ENCODE data around the gene CDA. TPM values are rescaled to one million over a fixed set of nuclear protein-coding genes. Genes with fewer than 3 reads are reported as not detected.

The CDA gene
- total and polyA plus RNA-seq, 12 donors: 0.33 to 11.8 (median 3.3) TPM; not detected in 1

DNA sequence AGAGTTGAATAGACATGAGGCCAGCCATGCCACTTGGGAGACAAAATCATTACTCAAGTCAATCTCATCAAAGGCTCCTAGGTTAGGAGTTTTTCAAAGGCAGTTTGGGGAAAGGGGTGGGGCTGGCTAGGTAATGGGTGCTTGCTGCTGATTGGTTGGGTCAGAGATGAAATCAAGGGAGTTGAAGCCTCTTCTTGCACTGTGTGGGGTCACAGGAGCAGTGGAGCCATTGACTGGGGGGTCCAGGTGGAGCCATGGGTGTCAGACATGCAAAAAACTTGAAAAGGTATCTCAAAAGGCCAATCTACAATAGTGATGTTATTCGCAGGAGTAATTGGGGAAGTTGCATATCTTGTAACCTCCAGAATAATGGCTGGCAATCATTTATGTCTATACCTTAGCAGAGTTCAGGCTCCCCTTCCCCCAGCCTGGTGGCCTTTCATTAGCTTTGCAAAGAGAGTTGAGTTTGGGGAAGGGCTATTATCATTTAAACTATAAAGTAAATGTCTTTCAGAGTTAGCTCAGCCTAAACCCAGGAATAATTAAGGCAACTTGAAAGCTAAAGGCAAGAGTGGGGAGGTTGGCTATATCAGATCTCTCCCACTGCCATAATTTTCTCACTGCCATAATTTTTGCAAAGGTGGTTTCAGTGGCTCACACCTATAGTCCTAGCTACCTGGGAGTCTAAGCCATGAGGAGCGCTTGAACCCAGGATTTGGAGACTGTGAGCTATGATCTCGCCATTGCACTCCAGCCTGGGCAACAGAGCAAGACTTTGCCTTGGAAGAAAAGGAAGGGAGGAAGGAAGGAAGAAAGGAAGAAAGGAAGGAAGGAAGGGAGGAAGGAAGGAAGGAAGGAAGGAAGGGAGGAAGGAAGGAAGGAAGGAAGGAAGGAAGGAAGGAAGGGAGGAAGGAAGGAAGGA is 36.5 kb downstream of the CDA start:
- no peak for DNase-seq
- intact Hi-C loops (cut with DNase I): no loop called here
- TF ChIP-seq, protein P1, sequence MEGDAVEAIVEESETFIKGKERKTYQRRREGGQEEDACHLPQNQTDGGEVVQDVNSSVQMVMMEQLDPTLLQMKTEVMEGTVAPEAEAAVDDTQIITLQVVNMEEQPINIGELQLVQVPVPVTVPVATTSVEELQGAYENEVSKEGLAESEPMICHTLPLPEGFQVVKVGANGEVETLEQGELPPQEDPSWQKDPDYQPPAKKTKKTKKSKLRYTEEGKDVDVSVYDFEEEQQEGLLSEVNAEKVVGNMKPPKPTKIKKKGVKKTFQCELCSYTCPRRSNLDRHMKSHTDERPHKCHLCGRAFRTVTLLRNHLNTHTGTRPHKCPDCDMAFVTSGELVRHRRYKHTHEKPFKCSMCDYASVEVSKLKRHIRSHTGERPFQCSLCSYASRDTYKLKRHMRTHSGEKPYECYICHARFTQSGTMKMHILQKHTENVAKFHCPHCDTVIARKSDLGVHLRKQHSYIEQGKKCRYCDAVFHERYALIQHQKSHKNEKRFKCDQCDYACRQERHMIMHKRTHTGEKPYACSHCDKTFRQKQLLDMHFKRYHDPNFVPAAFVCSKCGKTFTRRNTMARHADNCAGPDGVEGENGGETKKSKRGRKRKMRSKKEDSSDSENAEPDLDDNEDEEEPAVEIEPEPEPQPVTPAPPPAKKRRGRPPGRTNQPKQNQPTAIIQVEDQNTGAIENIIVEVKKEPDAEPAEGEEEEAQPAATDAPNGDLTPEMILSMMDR (IDR thresholded peaks at IDR 0.05): no peak
- no peak for TF ChIP-seq POLR2A (IDR thresholded peaks at IDR 0.05)
- H3K27me3 ChIP-seq: no peaks in the 10 kb centered on the region
- no peak overlapping the region for H3K27ac ChIP-seq
- H3K9me3 ChIP-seq (replicated peaks in 1 of 3): no peaks in the 10 kb centered on the region
- no peaks in the 10 kb centered on the region for H3K36me3 ChIP-seq (replicated peaks in 1 of 2)
- no peaks in the 10 kb centered on the region for H3K4me1 ChIP-seq (replicated peaks in 1 of 2)
- 83 to 91% (median 89%) methylated on average over 3 of the region's 3 CpGs for WGBS, 4 donors
- H3K4me3 ChIP-seq: no peak overlapping the region

DNA sequence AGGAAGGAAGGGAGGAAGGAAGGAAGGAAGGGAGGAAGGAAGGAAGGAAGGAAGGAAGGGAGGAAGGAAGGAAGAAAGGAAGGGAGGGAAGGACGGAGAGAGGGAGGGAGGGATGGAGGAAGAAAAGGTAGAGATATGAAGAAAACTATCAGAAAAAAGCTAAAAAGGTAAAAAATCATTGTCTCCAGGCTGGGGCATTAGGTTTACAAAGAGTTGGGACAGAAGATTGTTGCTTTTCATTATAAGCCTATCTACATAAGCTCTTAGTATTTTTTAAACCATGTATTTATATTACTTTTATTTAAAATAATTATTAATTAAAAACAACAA is 37.2 kb downstream of the CDA start:
- no peak overlapping the region for H3K27ac ChIP-seq
- no peaks in the 10 kb centered on the region for H3K36me3 ChIP-seq (replicated peaks in 1 of 2)
- H3K4me3 ChIP-seq: no peak overlapping the region
- 53 to 90% (median 74%) methylated on average over 1 of the region's 1 CpG for WGBS, 4 donors
- intact Hi-C loops (cut with DNase I): no loop called here
- TF ChIP-seq POLR2A (IDR thresholded peaks at IDR 0.05): no peak
- TF ChIP-seq, protein P1 (IDR thresholded peaks at IDR 0.05): no peak
- H3K27me3 ChIP-seq: no peaks in the 10 kb centered on the region
- no peak for DNase-seq
- H3K9me3 ChIP-seq (replicated peaks in 1 of 3): no peaks in the 10 kb centered on the region
- no peaks in the 10 kb centered on the region for H3K4me1 ChIP-seq (replicated peaks in 1 of 2)

DNA sequence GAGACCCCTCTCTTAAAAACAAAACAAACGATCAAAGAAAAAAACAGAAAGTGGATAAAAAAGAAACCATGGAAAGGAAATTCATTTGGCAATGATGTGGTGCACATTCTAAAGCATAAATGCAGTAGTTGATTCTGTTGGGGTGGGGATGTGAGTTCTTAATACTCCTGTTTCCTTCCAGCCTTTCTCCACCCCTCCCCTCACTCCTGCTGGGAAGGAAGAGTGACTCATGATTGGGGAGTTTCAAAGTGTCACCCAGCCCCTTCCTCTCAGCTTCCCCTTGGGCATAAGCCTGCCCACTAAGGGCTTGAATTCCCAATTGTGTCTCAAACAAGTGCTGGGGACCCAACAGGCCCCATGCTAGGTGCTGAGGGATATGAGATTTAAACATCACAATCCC is 37.6 kb downstream of the CDA start:
- Histone ChIP-seq H3K27me3 (no peaks in the 10 kb centered on the region), H3K4me1 (replicated peaks in 1 of 2) (no peaks in the 10 kb centered on the region), H3K36me3 (replicated peaks in 1 of 2) (no peaks in the 10 kb centered on the region), H3K9me3 (replicated peaks in 1 of 3) (no peaks in the 10 kb centered on the region), H3K27ac (no peak overlapping the region), H3K4me3 (no peak overlapping the region)
- TF ChIP-seq, protein P1 (IDR thresholded peaks at IDR 0.05): no peak
- no peak for TF ChIP-seq POLR2A (IDR thresholded peaks at IDR 0.05)
- DNase-seq: no peak
- intact Hi-C loops (cut with DNase I): no loop called here
- 57 to 80% (median 74%) methylated on average over 1 of the region's 1 CpG for WGBS, 4 donors

DNA sequence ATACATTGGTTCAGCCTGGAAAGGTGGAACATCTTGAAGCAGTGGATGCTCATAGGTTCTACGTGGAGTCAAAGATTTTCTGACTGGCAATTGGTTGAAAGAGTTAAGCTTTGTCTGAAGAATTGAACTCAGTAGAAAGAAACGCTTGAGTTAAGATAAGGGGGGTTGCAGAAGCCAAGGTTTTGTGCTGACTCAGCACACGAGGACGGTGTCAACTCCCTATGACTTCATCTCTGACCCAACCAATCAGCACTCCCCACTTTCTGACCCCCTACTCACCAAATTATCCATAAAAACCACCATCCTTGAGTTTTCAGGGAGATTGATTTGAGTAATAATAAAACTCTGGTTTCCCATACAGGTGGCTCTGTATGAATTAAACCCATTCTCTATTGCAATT is 41.8 kb downstream of the CDA start:
- no peak for TF ChIP-seq POLR2A (IDR thresholded peaks at IDR 0.05)
- H3K27ac ChIP-seq: no peak overlapping the region
- intact Hi-C loops (cut with DNase I): no loop called here
- H3K9me3 ChIP-seq (replicated peaks in 1 of 3): no peaks in the 10 kb centered on the region
- no peak overlapping the region for H3K4me3 ChIP-seq
- no peaks in the 10 kb centered on the region for H3K27me3 ChIP-seq
- H3K36me3 ChIP-seq (replicated peaks in 1 of 2): no peaks in the 10 kb centered on the region
- 13 to 48% (median 27%) methylated on average over 4 of the region's 4 CpGs for WGBS, 4 donors
- no peak for DNase-seq
- peaks cover 12 to 13% of the 10 kb centered on the region in 2 donors for H3K4me1 ChIP-seq (replicated peaks in 1 of 2)

DNA sequence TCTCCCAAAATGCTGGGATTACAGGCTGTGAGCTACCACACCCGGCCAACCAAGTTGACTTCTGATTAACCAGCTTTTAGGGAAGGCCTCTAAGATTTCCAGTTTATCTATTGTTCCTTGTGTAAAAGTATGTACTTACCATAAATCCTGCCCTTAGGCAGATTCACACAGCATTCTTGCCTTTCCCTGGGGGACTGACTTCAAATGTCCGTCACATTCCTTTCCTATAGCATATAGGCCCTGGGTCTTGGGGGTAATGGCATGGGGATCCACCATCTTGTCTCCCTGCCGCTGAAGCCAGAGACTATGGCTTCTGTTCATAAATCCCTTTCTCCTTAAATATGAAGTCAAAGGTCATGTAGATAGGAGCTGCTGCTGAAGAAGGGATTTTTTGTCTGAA is 43.5 kb downstream of the CDA start:
- no peak overlapping the region for H3K4me3 ChIP-seq
- intact Hi-C loops (cut with DNase I): loop anchor here in 1 of 2 donors (2.0 kb wide), 1 partner anchor 56 kb away; no protein-coding TSS in a partner anchor
- TF ChIP-seq, protein P1 (IDR thresholded peaks at IDR 0.05): no peak
- TF ChIP-seq POLR2A (IDR thresholded peaks at IDR 0.05): no peak
- H3K27ac ChIP-seq: no peak overlapping the region
- no peak for DNase-seq
- WGBS, 4 donors: 76 to 87% (median 83%) methylated on average over 3 of the region's 3 CpGs
- H3K36me3 ChIP-seq (replicated peaks in 1 of 2): peaks cover 0 to 4% of the 10 kb centered on the region in 2 donors
- H3K4me1 ChIP-seq (replicated peaks in 1 of 2): peaks cover 22 to 28% of the 10 kb centered on the region in 2 donors
- no peaks in the 10 kb centered on the region for H3K9me3 ChIP-seq (replicated peaks in 1 of 3)
- H3K27me3 ChIP-seq: no peaks in the 10 kb centered on the region

All from adrenal gland (tissue), 12 donors.